Stimulated activated CD4-positive, alpha-beta T cell treated with anti-CD3 and anti-CD28 coated beads, Interleukin-2, amount 100 ng/mL, for 48 hours (primary cell): ENCODE results near the gene COL15A1.
"Not testable (repeated sequence)": the region's sequence is repeated elsewhere in the genome, so short reads cannot be mapped to it uniquely, and the experiment has no call there.

Experiments
- DNase-seq, 2 donors: peaks; one replicate each; pipeline ENCODE4 v3.0.0-alpha.2; 2020

Gene COL15A1

DNA sequence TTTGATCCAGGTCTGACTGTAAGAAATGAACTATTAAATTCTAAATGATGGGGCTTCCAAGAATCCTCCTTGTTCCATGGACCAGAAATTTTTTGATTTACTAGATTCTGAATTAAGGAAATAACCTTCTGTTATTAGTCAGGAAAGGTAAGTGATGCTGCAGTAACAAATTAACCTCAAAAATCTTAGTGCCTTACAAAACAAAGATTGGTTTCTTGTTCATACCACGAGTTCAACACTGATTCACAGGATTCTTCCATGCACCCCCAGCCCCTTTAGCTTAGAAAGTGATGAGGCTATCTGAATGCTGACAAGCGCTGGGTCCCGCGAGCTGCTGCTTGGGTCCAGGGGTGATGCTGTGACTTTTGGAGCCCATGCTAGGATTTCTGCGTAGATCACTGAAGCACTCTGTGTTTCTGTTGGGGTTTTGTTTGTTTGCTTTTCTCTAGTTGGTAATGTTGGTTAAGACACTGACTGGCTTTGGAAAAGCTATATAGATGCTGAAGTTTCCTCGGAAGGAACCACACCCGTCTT lies 52.3 kb downstream of the COL15A1 start:
- no peak for DNase-seq

DNA sequence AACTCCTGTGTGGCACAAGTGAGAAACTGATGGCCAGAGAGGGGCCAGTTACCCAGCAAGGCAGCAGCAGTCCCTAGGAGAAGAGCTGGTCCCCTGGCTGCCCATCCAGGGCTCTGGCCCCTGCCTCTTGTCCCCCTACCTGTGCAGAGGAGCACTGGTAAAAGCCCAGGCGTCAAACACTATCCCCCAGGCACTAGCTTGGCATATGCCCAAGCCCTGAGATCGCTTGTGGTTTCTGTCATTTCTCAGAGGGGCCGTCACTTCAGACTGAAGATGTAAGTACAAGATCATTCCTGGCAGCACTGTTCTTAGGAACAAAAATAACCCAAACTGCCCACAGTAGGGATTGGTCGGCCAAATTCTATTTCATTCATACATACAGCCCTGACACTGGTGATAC lies 53.9 kb downstream of the COL15A1 start:
- DNase-seq: no peak

DNA sequence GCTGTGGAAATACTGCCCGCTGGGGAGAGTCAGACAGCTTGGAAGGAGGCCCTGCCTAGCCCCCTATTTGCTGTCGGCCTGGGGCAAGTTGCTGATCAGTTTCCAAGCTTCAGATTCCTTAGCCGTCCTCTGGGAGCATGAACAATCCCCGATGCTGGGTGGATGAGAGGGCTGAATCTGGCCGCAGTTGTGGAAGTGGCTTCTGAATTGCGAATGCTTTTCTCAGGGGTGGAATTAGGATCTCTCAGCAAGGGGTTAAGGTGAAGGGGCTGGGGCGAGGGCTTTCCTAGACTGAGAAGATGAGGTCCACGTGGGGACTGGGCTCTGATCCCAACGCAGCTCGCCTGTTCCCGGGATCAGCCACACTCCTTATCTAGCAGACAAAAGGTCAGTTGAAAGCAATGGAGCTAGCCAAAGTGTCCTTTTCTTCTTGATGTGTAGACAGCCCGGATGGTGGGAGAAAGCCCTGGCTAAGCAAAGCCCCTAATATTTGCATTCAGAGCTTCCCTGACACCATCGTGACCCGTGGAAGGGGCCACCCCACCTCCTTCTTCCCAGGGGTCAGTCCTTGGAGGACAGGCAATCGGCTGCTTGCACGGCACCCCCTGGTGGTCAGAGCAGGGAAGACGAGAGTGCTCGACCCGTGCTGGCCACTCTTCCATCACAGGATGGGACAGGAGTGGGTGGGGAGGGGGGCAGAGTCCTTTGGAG lies 54.9 kb downstream of the COL15A1 start:
- DNase-seq: peak; percentile 63 to 68

DNA sequence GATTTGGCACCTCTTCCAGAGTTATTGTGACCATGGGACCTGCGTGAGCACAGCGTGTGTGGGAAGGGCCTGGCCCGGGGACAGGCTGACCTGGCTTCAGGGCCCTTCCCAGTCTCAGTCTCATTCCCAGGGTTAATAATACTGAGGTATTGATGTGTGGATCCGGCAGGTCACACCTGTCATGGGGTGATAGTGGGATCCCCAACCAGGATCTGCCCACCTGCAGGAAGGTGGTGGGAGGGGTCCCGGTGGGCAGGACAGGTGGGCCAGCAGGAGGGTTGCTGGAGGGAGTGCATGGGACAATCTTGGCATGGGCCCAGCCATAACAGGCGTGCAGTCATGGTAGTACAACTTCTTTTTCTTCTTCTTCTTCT lies 55.4 kb downstream of the COL15A1 start:
- no peak for DNase-seq

DNA sequence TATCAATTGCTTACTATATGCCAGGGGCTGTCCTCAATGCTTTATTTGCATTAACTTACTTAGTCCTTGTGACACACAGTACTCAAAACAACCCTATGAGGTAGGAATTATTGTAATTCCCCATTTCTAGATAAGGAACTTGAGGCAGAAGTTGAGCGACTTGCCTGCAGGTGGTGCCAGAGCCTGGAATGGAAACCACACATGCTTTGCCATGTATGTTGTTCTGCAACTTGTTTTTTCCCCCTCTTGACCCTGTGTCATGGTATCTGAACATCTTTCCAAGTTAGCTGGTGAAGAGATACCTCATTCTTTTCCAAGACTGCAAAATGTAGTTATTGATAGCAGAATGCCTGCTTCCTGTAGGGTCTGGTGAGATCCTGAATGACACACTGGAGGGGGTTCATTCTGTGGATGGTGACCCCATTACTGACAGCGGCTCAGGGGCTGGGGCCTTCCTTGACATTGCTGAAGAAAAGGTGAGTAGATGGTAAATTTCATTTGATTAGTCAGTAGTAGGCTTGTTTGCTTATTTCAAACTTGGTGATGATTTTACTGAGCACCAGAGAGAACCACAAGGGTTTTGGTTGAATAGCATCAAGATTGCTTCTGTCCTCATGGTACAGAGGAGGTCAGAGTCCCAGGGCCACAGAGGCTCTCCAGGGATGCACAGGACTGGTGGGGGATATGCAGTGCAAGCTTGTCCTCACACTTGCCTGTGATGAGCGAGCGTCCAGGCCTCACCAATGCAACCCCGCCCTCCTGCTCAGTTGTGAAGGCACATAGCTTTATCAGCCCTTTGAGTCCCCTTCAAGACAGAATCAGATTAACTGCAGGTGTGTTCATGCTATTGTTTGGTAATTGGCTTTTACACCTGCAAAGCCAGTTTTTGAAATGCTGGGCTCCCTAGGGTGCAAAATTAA lies 57.0 kb downstream of the COL15A1 start:
- peak in 1 of 2 donors; percentile 29 for DNase-seq

DNA sequence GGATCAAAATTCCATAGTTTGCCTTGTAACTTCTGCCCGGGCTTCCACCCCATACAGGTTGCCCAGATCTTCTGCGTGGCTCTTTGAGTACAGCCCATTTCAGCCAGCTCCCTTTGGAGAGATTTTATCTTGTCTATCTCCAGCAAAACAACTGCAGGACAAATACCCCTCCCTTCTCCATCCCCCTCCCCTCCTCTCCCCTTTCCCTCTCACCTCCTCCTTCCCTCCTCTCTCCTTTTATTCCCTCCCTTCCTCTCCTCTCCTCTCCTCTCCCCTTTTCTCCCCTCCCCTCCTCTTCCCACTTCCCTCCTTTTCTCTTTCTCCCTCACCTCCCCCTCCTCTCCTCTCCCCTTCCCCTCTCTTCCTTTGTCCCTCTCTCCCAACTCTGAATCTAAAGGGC lies 58.2 kb downstream of the COL15A1 start:
- DNase-seq: no peak

DNA sequence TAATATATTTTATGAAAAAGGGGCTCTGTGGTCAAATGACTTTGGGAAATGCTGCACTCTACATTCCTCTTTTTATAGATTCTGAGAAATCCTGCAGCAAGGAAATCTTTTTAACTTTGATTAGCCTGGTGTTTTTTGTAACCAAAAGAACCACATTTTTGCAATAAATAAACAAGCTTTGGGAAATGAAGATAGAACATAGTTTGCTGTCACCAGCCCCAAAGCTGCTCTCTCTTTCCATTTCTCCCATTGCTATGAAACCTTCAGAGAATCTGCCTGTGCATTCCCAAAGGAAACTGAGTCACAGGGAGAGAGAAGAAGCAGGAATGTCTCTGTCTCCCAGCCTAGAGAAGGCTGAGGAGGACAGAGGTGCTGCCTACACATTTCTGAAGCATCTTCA lies 59.0 kb downstream of the COL15A1 start:
- DNase-seq: no peak

DNA sequence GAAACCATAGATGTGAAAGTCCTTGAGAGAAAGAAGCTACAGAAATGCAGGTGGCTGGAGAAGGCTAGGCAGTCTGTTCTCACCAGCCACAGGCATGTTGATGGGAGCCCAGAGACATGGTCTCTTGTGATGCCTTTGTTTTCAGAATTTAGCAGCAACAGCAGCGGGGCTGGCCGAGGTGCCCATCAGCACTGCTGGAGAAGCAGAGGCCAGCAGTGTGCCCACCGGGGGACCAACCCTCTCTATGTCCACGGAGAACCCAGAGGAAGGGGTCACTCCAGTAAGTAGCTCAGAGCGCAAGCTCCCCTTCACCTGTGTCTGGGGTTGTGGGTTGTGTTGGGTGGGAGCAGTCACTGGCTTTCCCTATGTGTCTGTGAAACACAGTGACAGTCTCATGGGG lies 59.6 kb downstream of the COL15A1 start:
- no peak for DNase-seq

DNA sequence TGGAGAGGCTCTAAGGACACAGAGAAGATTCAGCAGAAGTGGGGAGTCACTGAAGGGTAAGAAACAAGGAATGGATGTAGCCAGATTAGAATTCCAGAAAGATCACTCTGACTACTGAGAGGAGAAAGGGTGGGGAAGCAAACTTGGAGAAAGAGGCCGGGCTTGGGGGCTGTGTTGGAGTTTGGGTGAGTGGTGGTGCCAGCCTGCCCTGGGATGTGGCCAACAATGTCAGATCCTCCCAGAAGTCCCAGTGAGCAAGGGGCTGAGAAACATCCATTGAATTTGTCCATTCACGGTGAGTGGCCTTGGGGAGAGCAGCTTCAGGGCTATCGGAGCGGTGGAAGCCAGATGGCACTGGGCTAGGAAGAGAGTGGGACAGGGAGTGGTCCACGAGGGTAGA lies 60.4 kb downstream of the COL15A1 start:
- no peak for DNase-seq

DNA sequence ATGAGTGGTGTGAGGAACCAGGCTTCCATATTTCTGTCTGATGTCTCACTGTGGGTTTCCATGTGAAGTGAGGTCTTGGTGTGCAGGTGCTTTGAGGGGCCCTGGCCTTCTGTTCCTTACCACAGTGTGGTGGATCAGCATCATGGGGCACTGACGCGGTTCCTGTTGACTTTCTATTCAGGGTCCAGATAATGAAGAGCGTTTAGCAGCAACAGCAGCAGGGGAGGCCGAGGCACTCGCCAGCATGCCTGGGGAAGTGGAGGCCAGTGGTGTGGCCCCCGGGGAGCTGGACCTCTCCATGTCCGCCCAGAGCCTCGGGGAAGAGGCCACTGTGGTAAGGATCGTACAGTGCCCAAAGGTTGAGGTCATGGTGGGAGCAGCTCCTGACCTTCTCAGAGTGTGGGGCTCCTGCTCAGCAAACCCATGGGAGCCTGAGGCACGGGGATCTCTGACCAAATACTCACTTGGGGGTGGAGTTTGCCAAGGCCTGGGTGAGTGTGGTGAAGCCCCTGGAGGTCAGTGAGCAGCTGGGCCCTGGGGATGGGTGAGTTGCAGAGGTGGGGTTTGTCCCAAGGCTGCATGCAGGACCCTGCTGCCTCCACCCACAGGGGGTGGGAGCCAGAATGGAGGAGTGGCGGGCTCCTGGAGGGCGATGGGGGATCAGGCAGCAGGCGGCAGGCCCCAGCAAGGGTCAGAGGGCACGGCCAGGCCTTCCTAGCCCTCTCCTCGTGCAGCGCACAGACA lies 61.2 kb downstream of the COL15A1 start:
- DNase-seq: no peak

DNA sequence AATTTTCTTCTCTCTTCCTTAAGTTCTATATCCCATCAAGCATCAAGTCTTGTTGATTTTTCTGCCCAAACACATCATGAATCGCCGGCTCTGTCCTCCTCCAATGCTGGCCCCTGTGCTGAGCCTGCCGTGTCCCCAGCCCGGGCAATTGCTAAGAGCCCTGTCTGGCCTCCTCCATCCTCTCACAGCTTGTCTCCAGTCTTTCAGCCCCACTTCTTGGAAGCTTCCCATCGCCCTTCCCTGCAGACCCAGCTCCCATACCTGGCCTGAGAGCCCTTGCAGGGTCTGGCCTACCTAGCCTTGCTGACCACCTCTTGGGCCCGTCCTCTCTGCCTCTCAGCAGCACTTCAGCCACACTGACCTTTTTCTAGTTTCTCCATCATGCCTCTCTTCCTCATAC lies 61.9 kb downstream of the COL15A1 start:
- DNase-seq: no peak

DNA sequence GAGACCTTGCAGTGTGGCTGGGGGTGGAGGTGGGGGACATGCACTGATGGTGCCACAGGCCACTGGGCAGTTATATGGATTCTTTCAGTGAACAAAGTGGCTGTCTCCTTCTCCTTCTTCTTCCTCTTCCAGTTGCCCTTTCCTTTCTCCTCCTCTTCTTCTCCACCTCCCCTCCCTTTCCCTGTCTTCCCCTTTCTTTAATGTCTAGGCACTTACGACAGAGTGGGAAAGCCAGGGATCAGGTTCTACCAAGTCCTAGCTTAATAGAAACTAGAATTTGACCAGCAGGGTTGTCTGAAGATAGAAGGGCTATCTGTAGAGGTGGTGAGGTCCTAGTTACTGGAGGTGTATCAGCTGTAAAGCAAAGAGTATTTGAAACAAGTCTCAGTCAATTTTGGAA lies 62.8 kb downstream of the COL15A1 start:
- no peak for DNase-seq

DNA sequence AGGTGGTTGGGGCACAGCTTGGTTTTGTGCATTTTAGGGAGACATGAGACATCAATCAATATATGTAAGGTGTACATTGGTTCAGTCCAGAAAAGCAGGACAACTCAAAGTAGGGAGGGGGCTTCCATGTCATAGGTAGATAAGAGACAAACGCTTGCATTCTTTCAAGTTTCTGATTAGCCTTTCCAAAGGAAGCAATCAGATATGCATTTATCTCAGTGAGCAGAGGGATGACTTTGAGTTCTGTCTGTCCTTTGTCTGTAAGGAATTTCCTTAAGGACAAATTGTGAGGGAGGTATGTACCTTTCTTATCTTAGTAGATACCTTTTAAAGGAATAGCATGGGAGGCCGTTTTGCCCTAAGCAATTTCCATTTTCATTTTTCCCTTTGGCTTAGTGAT lies 63.3 kb downstream of the COL15A1 start:
- DNase-seq: no peak

DNA sequence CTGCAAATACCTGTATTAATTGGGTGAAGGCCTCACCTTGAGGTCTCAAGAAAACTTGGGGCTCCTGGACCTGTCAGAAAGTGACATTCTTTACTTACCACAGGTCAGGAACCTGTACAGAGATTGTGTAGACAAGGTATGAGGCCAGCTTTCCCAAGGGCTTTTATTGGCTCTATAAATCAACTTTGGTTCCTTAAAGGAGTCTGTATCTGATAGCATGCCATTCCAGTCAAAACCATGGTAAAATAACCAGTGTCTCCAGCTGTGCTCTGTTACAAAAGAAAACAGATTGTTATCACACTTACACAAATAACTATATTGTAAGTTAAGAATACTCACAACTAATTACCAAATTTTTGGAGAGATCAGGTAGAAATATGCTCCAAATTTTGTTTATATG lies 64.5 kb downstream of the COL15A1 start:
- DNase-seq: no peak

DNA sequence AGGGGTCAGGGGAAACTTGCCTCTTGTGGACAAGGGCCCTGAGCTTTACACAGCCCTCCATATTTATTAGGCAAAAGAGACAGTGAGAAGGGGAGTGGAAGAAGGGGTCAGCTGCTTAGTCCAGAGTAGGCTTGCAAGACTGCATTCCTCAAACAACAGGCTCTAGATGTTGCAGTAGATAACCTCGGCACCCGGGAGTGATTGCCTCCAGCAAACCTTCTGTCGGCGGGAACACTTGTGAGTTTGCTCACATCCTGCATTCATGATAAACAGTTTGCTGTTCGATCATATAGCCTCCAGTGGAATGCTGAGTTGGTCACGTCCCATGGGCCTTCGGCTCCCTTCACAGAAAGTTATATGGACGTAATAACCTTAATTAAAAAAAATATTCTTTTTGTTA lies 66.7 kb downstream of the COL15A1 start:
- DNase-seq: not testable (repeated sequence)

DNA sequence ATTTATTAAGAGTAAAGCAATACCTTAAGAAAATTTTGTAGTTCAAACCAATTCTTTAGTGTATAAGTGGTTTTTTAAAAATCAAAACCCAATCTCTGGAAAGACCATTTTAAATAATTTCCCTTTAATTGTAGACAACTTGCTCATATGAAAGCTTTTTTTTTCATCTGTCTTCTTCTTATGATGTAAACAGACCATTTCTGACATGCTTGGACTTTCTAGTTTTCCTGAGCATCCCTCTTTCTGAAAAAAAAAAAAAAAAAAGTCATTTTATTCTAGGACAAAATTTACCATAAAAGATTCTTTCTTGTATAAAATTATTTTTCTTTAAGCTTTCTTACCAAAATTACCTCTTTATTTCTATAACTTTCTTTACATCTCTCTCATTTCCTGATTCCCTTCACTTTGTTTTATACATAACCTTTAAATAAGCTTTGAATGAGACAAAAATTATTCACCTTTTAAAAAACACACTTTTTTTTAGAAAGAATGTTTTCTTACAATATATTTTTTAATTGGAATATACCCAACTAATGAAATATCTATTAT lies 67.5 kb downstream of the COL15A1 start:
- DNase-seq: no peak

DNA sequence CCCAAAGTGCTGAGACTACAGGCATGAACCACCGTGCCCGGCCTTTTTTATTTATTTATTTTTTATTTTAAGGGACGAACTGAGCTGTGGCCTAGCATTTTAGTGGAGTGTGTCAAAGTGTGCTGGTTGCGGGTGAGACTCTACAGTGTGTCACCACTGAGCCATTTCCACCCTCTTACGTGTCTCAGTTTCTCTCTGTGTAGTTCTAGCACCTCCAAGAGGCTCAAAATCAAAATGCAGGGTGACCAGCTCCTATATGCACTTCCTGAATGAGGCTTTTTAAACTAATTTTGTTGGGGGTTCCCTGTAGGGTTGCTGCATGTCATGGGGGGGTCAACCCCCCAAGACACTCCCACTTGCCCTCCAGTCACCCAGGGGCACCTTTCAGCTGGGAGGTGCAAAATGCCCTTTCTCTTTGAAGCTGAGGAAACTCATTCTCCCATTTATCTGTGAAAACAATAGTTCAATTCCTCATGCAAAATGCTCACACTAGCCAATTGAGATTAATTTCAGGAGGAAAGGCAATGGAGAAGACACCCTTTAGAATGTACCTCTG lies 69.3 kb downstream of the COL15A1 start:
- no peak for DNase-seq

DNA sequence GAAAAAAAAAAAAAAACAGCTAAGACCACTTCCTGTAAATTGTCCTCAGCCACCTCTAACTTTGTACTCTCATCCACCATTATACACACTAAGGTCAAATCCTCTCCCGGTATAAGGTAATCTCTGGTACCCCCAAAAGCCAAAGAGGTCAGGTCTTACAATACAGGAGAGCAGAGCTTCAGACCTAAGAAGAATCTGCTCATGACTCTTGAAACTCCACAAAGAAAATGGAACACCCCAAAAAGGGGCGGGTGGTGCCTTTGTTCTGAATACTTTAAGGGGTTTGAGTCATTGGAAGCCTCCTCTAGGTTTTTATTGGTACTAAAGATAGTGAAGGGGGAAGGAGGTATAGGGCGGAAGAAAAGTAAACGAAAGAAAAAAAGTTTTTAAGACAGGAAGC lies 69.8 kb downstream of the COL15A1 start:
- no peak for DNase-seq

DNA sequence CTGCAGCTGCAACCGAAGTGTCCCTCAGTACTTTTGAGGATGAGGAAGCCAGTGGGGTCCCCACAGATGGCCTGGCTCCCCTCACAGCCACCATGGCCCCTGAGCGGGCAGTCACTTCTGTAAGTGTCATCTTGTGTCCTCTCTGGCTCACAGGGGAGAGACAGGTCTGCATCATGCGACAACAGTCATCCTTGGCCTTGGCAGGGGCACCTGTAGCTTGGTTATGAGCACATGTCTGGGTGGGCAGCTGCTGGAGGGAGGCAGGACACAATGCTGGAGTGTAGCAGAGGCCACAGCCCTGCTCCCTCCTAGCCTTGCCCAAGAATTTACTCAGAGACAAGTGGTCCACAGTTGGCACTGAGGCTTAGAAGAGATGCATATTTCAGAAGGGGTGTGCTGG lies 71.7 kb downstream of the COL15A1 start:
- DNase-seq: no peak

DNA sequence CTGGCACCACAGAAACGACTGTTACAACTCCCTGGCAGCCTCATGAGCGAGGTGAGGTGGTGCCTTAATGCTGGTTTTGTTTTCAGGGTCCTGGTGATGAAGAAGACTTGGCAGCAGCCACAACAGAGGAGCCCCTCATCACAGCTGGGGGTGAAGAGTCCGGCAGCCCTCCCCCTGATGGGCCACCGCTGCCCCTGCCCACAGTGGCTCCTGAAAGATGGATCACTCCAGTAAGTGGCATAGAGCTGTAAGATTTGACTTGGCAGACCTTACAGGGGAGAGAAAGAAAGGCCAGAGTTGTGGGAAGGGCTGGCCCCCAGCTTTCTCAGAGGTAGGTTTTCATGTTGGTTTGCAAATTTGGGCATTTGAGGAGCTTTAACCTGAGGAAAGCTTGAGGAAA lies 72.2 kb downstream of the COL15A1 start:
- no peak for DNase-seq

DNA sequence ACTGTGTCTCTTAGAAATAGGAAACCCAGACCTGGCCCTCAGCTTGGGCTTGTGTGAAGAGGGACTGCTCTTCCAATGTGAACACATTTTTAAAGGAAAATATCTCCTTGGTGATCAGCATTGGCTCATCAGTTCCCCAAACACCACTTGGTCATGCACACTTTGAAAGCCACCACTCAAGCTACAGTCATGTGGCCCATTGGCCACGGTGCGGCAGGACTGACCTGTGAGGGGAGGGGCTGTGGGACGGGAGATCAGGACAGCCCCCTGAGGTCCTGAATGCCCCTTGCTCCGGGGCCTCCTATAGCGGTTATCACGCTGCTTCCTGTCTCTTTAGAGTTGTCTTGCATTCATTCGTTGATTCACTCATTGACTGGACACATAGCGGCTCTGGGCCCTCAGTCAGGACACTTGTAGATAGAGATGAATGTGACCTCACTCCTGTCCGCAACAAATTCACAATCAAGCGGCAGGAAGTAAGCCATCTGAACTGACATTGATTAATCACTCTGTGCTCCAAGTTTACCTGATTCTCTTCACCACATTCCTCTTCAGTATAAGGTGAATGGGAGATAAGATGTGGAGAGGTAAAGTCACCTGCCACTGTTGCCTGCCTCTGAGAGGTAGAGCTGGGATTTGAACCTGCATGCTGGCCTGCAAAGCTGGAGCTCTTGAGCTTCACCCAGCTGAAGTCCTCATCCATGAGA lies 73.1 kb downstream of the COL15A1 start:
- no peak for DNase-seq

DNA sequence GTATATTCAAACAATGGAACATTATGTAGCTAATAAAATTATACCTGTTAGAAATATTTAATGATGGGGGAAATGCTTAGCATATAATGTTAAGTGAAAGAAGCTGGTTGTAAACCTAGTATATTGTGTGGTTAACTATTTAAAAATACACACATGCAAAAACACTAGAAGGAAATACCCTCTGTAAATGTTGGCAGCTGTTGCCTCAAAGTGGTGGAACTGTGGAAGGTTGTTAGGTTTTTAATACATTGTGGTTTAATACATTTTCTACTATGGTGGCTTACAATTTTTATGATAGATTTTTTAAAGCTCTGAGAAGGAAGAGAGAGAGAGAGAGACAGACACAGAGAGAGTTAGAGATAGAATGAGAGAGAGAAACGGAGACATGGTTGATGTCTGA lies 74.9 kb downstream of the COL15A1 start:
- no peak for DNase-seq
